SK-N-SH (cell line): ENCODE data around the gene C14orf132. TPM values are rescaled to one million over a fixed set of nuclear protein-coding genes. Genes with fewer than 3 reads are reported as not detected.

Experiments used
- CTCF ChIA-PET: fragments of 300-600, 350-600 bp; formaldehyde crosslinking; extraction: SDS; loops from one replicate; lab custom pipeline; 2021; lab: Yijun Ruan, JAX
- POLR2A ChIA-PET: fragments of 350-600 bp; sonication (Branson Sonifier 250); formaldehyde crosslinking; extraction: SDS; loops from one replicate; lab custom pipeline; 2020; ENCODE audit warnings: antibody characterized with exemption, inconsistent platforms; lab: Yijun Ruan, JAX
- DNase-seq: peaks from one replicate; pipeline ENCODE4 v3.0.0; 2012
- H2AFZ ChIP-seq: fragments of 200-600 bp; sonication (generic); 2 replicates; pipeline ENCODE4 v1.8.1; 2016; ENCODE audit warnings: antibody characterized with exemption, mild to moderate bottlenecking, low read depth
- H3F3A ChIP-seq: fragments of 200-600 bp; sonication (generic); replicated peaks from 2 replicates; pipeline ENCODE3; 2016; ENCODE audit warnings: antibody characterized with exemption, mild to moderate bottlenecking; ENCODE audit not compliant: insufficient read depth
- H3K27ac ChIP-seq, 2 experiments: fragments of 200-500 bp in 1 of 2; fragments of 200-600 bp in 1 of 2; sonication (Bioruptor generic) in 1 of 2; sonication (generic), shearing (Covaris generic) in 1 of 2; 2 replicates each; pipeline versions ENCODE4 v1.5.1 to v1.6.1; 2014 to 2016; ENCODE audit warnings: low read depth in 2 of 2, inconsistent platforms in 1 of 2, low read length in 1 of 2, mild to moderate bottlenecking in 1 of 2, mixed read lengths in 1 of 2
- H3K27me3 ChIP-seq: fragments of 200-600 bp; sonication (generic), shearing (Covaris generic); 2 replicates; pipeline ENCODE4 v1.6.1; 2016; ENCODE audit warnings: mixed run types; ENCODE audit not compliant: insufficient read depth
- H3K36me3 ChIP-seq, 2 experiments: fragments of 200-500 bp in 1 of 2; fragments of 200-600 bp in 1 of 2; sonication (Bioruptor generic) in 1 of 2; sonication (generic) in 1 of 2; replicated peaks in 1 of 2; 2 replicates each; pipeline versions ENCODE3 to v1.5.1; 2014 to 2016; ENCODE audit warnings: low read length in 1 of 2, mild to moderate bottlenecking in 1 of 2; ENCODE audit not compliant: insufficient read depth in 2 of 2, control insufficient read depth in 1 of 2
- H3K4me1 ChIP-seq, 2 experiments: fragments of 200-500 bp in 1 of 2; fragments of 200-600 bp in 1 of 2; sonication (Bioruptor generic) in 1 of 2; sonication (generic), shearing (Covaris generic) in 1 of 2; 2 replicates each; pipeline versions ENCODE4 v1.5.1 to v1.6.1; 2014 to 2016; ENCODE audit warnings: low read depth in 1 of 2, low read length in 1 of 2, mixed run types in 1 of 2; ENCODE audit not compliant: insufficient read depth in 2 of 2, control insufficient read depth in 1 of 2
- H3K4me2 ChIP-seq: fragments of 200-600 bp; sonication (generic), shearing (Covaris generic); 2 replicates; pipeline ENCODE4 v1.6.1; 2017; ENCODE audit warnings: mixed run types
- H3K4me3 ChIP-seq, 2 experiments: fragments of 200-500 bp in 1 of 2; fragments of 200-600 bp in 1 of 2; sonication (Bioruptor generic) in 1 of 2; sonication (generic), shearing (Covaris generic) in 1 of 2; 2 replicates each; pipeline versions ENCODE4 v1.5.1 to v1.8.1; 2014 to 2016; ENCODE audit warnings: low read depth in 2 of 2, inconsistent platforms in 1 of 2, low read length in 1 of 2, mild to moderate bottlenecking in 1 of 2, mixed read lengths in 1 of 2, moderate library complexity in 1 of 2
- H3K79me2 ChIP-seq: fragments of 200-600 bp; sonication (generic); 2 replicates; pipeline ENCODE4 v1.8.1; 2017; ENCODE audit warnings: mild to moderate bottlenecking; ENCODE audit not compliant: insufficient read depth
- H3K9ac ChIP-seq: fragments of 200-600 bp; sonication (generic); 2 replicates; pipeline ENCODE4 v1.6.1; 2017; ENCODE audit warnings: mixed run types
- H3K9me2 ChIP-seq: fragments of 200-600 bp; sonication (generic); 2 replicates; pipeline ENCODE4 v1.6.1; 2017; ENCODE audit warnings: mixed run types
- H3K9me3 ChIP-seq: fragments of 200-600 bp; sonication (generic); 2 replicates; pipeline ENCODE4 v1.6.1; 2017; ENCODE audit warnings: mixed run types, mild to moderate bottlenecking, moderate library complexity
- H4K20me1 ChIP-seq: fragments of 200-600 bp; sonication (generic); 2 replicates; pipeline ENCODE4 v1.6.1; 2017; ENCODE audit warnings: mild to moderate bottlenecking, mixed run types; ENCODE audit not compliant: insufficient read depth
- FOSL2 ChIP-seq: IDR thresholded peaks from 2 replicates; pipeline ENCODE4 v1.4.0; 2012; ENCODE audit warnings: low read depth, mild to moderate bottlenecking, moderate library complexity, borderline replicate concordance
- FOXM1 ChIP-seq: IDR thresholded peaks from 2 replicates; pipeline ENCODE4 v1.4.0; 2012; ENCODE audit warnings: low read depth, mild to moderate bottlenecking
- GATA2 ChIP-seq: sonication (generic); formaldehyde crosslinking; IDR thresholded peaks from 2 replicates; pipeline ENCODE4 v1.5.0; 2020; ENCODE audit warnings: mild to moderate bottlenecking, missing genetic modification reagents
- JUND ChIP-seq: IDR thresholded peaks from 2 replicates; pipeline ENCODE4 v1.4.0; 2012
- MEF2A ChIP-seq: IDR thresholded peaks from 2 replicates; pipeline ENCODE4 v1.4.0; 2012; ENCODE audit warnings: low read depth, borderline replicate concordance
- NRF1 ChIP-seq: IDR thresholded peaks from 2 replicates; pipeline ENCODE4 v1.6.1; 2012; ENCODE audit warnings: low read depth, mild to moderate bottlenecking, low read length
- POLR2AphosphoS5 ChIP-seq: IDR thresholded peaks from 2 replicates; pipeline ENCODE4 v1.6.1; 2012; ENCODE audit warnings: low read depth, low read length
- RAD21 ChIP-seq: IDR thresholded peaks from 2 replicates; pipeline ENCODE4 v1.6.1; 2012; ENCODE audit warnings: mild to moderate bottlenecking, low read length
- RXRA ChIP-seq: IDR thresholded peaks from 2 replicates; pipeline ENCODE4 v1.4.0; 2012; ENCODE audit warnings: low read depth, mild to moderate bottlenecking, borderline replicate concordance
- SIN3A ChIP-seq: IDR thresholded peaks from 2 replicates; pipeline ENCODE4 v1.6.1; 2012; ENCODE audit warnings: low read depth, mild to moderate bottlenecking, low read length, moderate library complexity, borderline replicate concordance
- SMC3 ChIP-seq: IDR thresholded peaks from 2 replicates; pipeline ENCODE4 v1.6.1; 2012; ENCODE audit warnings: low read depth, low read length, improper control_type of control experiment
- TCF12 ChIP-seq: IDR thresholded peaks from 2 replicates; pipeline ENCODE4 v1.4.0; 2012
- TEAD4 ChIP-seq: IDR thresholded peaks from 2 replicates; pipeline ENCODE4 v1.4.0; 2012; ENCODE audit warnings: mild to moderate bottlenecking, borderline replicate concordance; ENCODE audit not compliant: insufficient read depth
- YY1 ChIP-seq: IDR thresholded peaks from 2 replicates; pipeline ENCODE4 v1.4.0; 2012; ENCODE audit warnings: low read depth, mild to moderate bottlenecking
- WGBS: methylation state at CpG from one replicate; pipeline ENCODE4 v1.1.6; 2017; ENCODE audit warnings: low lambda C conversion rate; 5-methylcytosine and 5-hydroxymethylcytosine counted together
- polyA plus RNA-seq, 3 experiments: library from polyadenylated mRNA; depleted of rRNA; stranded (reverse); fragments of >200 nt; gene quantifications; 2 replicates each; pipeline ENCODE4 v1.2.3, GENCODE V29; 2012
- TF ChIP-seq, protein P1 (sequence below): fragments of 150-350 bp; IDR thresholded peaks from 2 replicates; pipeline ENCODE4 v1.6.1; 2017; ENCODE audit warnings: antibody characterized with exemption, low read length, low read depth, borderline replicate concordance
- TF ChIP-seq, protein P2 (sequence below): IDR thresholded peaks from 2 replicates; pipeline ENCODE4 v1.6.1; 2012; ENCODE audit warnings: mild to moderate bottlenecking, low read depth, low read length, moderate library complexity
- TF ChIP-seq, protein P3 (sequence below): IDR thresholded peaks from 2 replicates; pipeline ENCODE4; 2012
- TF ChIP-seq, protein P4 (sequence below): fragments of 150-350 bp; IDR thresholded peaks from 2 replicates; pipeline ENCODE4 v1.6.1; 2016; ENCODE audit warnings: mild to moderate bottlenecking, low read depth, low read length
- TF ChIP-seq, protein P5 (sequence below): IDR thresholded peaks from 2 replicates; pipeline ENCODE4 v1.4.0; 2012; ENCODE audit warnings: low read depth
- TF ChIP-seq, protein P6 (sequence below): IDR thresholded peaks from 2 replicates; pipeline ENCODE4 v1.4.0; 2012; ENCODE audit warnings: low read depth, borderline replicate concordance

Gene C14orf132
- polyA plus RNA-seq, 1 of the 3 experiments (the other 2 are of a cell fraction) = 5.5 TPM

DNA sequence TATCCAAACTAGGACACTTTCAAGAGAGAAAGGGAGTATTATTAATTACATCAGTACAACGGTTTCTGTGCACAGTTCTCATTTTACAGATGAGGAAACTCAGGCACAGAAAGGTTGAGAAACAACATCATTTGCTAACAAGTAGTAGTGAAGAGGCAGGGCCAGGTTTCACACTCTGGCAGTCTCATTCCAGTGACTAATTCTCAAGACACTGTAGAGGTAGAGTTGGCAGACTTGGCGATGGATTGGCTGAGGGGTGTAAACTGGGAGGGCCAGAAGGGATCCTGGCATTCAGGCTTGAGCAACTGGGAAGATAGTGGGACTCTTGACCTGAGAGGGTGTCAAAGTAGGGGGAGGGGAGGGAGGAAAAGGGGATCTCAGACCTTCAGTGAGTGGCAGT lies 91.7 kb downstream of the C14orf132 start:
- WGBS = 47% methylated on average over 2 of the region's 2 CpGs
- ChIA-PET POLR2A (no interaction called here), CTCF (interaction anchor here (1.3 to 1.5 kb wide), 2 partner anchors 30 to 145 kb away, joined by 5 to 6 read pairs; no protein-coding TSS in a partner anchor)

DNA sequence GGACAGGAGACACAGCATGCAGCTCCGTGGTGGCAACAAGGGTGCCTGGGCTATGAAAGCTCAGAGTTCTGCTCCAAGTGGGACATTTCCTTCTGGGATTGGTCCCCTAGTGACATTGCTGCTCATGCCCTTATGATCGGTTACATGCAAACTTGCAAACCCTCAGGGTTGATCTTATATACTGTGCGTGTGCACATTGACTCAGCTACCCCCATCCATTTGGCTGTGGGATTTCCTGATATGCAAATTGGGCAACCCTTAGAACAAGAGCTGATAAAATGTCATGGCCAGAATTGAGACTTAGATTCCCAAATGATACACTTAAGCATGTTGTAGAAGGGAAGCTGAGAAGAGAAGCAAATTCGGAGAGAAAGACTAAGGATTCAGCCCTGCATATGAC lies 92.7 kb downstream of the C14orf132 start:
- Histone ChIP-seq H3K9ac (no peak overlapping the region), H3K9me3 (no peaks in the 10 kb centered on the region), H4K20me1 (no peaks in the 10 kb centered on the region), H3K4me1 (no peaks in the 10 kb centered on the region; a peak in 1 of 4 replicates), H3K27ac (no peak overlapping the region), H3K9me2 (no peaks in the 10 kb centered on the region), H2AFZ (no peak overlapping the region), H3K36me3 (no peaks in the 10 kb centered on the region), H3K27me3 (no peaks in the 10 kb centered on the region), H3K79me2 (no peaks in the 10 kb centered on the region), H3K4me2 (no peak overlapping the region), H3F3A (peaks cover 9% of the 10 kb centered on the region), H3K4me3 (no peak overlapping the region)
- ChIA-PET POLR2A (no interaction called here), CTCF (interaction anchor here (0.6 to 1.5 kb wide), 4 partner anchors 12 to 144 kb away, joined by 3 to 6 read pairs (median 4); no protein-coding TSS in a partner anchor)
- 64% methylated on average over 4 of the region's 4 CpGs for WGBS
- DNase-seq = no peak
- no peak for TF ChIP-seq POLR2AphosphoS5
- TF ChIP-seq, protein P1, sequence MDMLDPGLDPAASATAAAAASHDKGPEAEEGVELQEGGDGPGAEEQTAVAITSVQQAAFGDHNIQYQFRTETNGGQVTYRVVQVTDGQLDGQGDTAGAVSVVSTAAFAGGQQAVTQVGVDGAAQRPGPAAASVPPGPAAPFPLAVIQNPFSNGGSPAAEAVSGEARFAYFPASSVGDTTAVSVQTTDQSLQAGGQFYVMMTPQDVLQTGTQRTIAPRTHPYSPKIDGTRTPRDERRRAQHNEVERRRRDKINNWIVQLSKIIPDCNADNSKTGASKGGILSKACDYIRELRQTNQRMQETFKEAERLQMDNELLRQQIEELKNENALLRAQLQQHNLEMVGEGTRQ = no peak
- no peak for TF ChIP-seq RAD21
- TF ChIP-seq RXRA = no peak
- no peak for TF ChIP-seq SIN3A
- no peak for TF ChIP-seq JUND
- TF ChIP-seq, protein P2, sequence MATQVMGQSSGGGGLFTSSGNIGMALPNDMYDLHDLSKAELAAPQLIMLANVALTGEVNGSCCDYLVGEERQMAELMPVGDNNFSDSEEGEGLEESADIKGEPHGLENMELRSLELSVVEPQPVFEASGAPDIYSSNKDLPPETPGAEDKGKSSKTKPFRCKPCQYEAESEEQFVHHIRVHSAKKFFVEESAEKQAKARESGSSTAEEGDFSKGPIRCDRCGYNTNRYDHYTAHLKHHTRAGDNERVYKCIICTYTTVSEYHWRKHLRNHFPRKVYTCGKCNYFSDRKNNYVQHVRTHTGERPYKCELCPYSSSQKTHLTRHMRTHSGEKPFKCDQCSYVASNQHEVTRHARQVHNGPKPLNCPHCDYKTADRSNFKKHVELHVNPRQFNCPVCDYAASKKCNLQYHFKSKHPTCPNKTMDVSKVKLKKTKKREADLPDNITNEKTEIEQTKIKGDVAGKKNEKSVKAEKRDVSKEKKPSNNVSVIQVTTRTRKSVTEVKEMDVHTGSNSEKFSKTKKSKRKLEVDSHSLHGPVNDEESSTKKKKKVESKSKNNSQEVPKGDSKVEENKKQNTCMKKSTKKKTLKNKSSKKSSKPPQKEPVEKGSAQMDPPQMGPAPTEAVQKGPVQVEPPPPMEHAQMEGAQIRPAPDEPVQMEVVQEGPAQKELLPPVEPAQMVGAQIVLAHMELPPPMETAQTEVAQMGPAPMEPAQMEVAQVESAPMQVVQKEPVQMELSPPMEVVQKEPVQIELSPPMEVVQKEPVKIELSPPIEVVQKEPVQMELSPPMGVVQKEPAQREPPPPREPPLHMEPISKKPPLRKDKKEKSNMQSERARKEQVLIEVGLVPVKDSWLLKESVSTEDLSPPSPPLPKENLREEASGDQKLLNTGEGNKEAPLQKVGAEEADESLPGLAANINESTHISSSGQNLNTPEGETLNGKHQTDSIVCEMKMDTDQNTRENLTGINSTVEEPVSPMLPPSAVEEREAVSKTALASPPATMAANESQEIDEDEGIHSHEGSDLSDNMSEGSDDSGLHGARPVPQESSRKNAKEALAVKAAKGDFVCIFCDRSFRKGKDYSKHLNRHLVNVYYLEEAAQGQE = no peak
- no peak for TF ChIP-seq TCF12

More for the DNA sequence above, 91.7 kb downstream of the C14orf132 start:
- TF ChIP-seq, protein P3, sequence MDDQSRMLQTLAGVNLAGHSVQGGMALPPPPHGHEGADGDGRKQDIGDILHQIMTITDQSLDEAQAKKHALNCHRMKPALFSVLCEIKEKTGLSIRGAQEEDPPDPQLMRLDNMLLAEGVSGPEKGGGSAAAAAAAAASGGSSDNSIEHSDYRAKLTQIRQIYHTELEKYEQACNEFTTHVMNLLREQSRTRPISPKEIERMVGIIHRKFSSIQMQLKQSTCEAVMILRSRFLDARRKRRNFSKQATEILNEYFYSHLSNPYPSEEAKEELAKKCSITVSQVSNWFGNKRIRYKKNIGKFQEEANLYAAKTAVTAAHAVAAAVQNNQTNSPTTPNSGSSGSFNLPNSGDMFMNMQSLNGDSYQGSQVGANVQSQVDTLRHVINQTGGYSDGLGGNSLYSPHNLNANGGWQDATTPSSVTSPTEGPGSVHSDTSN = no peak
- TF ChIP-seq POLR2AphosphoS5 (no peak), SMC3 (no peak), JUND (no peak), TCF12 (no peak), FOXM1 (no peak), SIN3A (no peak), MEF2A (no peak), FOSL2 (no peak), NRF1 (no peak), TEAD4 (no peak), RXRA (no peak), GATA2 (CRISPR knock-in tag) (no peak), YY1 (no peak), RAD21 (no peak)
- TF ChIP-seq, protein P4, sequence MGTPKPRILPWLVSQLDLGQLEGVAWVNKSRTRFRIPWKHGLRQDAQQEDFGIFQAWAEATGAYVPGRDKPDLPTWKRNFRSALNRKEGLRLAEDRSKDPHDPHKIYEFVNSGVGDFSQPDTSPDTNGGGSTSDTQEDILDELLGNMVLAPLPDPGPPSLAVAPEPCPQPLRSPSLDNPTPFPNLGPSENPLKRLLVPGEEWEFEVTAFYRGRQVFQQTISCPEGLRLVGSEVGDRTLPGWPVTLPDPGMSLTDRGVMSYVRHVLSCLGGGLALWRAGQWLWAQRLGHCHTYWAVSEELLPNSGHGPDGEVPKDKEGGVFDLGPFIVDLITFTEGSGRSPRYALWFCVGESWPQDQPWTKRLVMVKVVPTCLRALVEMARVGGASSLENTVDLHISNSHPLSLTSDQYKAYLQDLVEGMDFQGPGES = no peak
- TF ChIP-seq, protein P5, sequence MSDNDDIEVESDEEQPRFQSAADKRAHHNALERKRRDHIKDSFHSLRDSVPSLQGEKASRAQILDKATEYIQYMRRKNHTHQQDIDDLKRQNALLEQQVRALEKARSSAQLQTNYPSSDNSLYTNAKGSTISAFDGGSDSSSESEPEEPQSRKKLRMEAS = no peak
- TF ChIP-seq, protein P6, sequence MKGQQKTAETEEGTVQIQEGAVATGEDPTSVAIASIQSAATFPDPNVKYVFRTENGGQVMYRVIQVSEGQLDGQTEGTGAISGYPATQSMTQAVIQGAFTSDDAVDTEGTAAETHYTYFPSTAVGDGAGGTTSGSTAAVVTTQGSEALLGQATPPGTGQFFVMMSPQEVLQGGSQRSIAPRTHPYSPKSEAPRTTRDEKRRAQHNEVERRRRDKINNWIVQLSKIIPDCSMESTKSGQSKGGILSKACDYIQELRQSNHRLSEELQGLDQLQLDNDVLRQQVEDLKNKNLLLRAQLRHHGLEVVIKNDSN = no peak
- no peaks in the 10 kb centered on the region for H4K20me1 ChIP-seq
- no peak overlapping the region for H2AFZ ChIP-seq
- no peaks in the 10 kb centered on the region for H3K9me3 ChIP-seq
- no peak overlapping the region for H3K27ac ChIP-seq
- H3K9ac ChIP-seq = no peak overlapping the region
- DNase-seq = no peak
- H3K4me1 ChIP-seq = no peaks in the 10 kb centered on the region; a peak in 1 of 4 replicates
- H3F3A ChIP-seq = peaks cover 1% of the 10 kb centered on the region
- no peaks in the 10 kb centered on the region for H3K27me3 ChIP-seq
- no peaks in the 10 kb centered on the region for H3K9me2 ChIP-seq
- H3K79me2 ChIP-seq = no peaks in the 10 kb centered on the region
- no peak overlapping the region for H3K4me3 ChIP-seq
- H3K36me3 ChIP-seq = no peaks in the 10 kb centered on the region
- no peak overlapping the region for H3K4me2 ChIP-seq
